Erythroblast (primary cell): Measurements from ENCODE around the gene TMEM213.

ENCODE experiments used
- GATA1 ChIP-seq: IDR thresholded peaks from 2 replicates; pipeline ENCODE4 v1.6.1; 2011; ENCODE audit warnings: low read depth, mild to moderate bottlenecking, control low read depth, low read length, moderate library complexity
- POLR2A ChIP-seq: IDR thresholded peaks from 2 replicates; pipeline ENCODE4 v1.6.1; 2011; ENCODE audit warnings: mild to moderate bottlenecking, low read length

GRCh38 chr7:138797715-138798320 is at the start of gene TMEM213, which contains the start of gene ATP6V0A4:
- TF ChIP-seq POLR2A = no peak
- TF ChIP-seq GATA1 = no peak
